Prostate gland (tissue), 2 donors: ENCODE measurements around the gene RALA. TPM values are rescaled to one million over a fixed set of nuclear protein-coding genes. Genes with fewer than 3 reads are reported as not detected.

Source experiments
- DNase-seq: peaks from one replicate; pipeline ENCODE4 v3.0.0-alpha.2; 2019; ENCODE audit warnings: low spot score
- H3K27ac ChIP-seq, 2 donors: fragments of 200-600 bp; sonication (generic); 2 replicates each; pipeline ENCODE4 v1.5.1; 2017 to 2019
- H3K27me3 ChIP-seq: fragments of 200-600 bp; sonication (generic); replicated peaks from 2 replicates; pipeline ENCODE4 v1.5.1; 2019; ENCODE audit not compliant: insufficient read depth
- H3K36me3 ChIP-seq, 2 donors: fragments of 200-600 bp; sonication (generic); 1 replicate in 1 of 2; 2 replicates in 1 of 2; pipeline versions ENCODE4 v1.5.1 to v1.8.1; 2017 to 2019
- H3K4me1 ChIP-seq: fragments of 200-600 bp; sonication (generic); replicated peaks from 2 replicates; pipeline ENCODE4 v1.5.1; 2019
- H3K4me3 ChIP-seq, 2 donors: fragments of 200-600 bp; sonication (generic); 2 replicates each; pipeline ENCODE4 v1.5.1; 2017 to 2019
- H3K9me3 ChIP-seq: fragments of 200-600 bp; sonication (generic); 2 replicates; pipeline ENCODE4 v1.5.1; 2017
- CTCF ChIP-seq, 4 experiments: fragments of 200-600 bp in 2 of 4; fragments of 450-650 bp in 2 of 4; sonication (generic) in 2 of 4; IDR thresholded peaks; 1 replicate in 3 of 4; 2 replicates in 1 of 4; pipeline ENCODE4 v1.5.1; 2016 to 2019; ENCODE audit warnings: antibody characterized with exemption in 4 of 4, mild to moderate bottlenecking in 2 of 4, moderate library complexity in 2 of 4
- POLR2A ChIP-seq: fragments of 450-650 bp; IDR thresholded peaks from one replicate; pipeline ENCODE4 v1.6.1; 2016; ENCODE audit warnings: antibody characterized with exemption, mild to moderate bottlenecking
- POLR2AphosphoS5 ChIP-seq: sonication (generic); formaldehyde crosslinking; IDR thresholded peaks from one replicate; pipeline ENCODE4 v1.6.1; 2017; ENCODE audit warnings: antibody characterized with exemption
- WGBS: methylation state at CpG from one replicate; pipeline ENCODE4 v1.1.5; 2018; 5-methylcytosine and 5-hydroxymethylcytosine counted together
- intact Hi-C: fragments of 100-400 bp; cut with DNase I; formaldehyde crosslinking; loops from one replicate; pipeline ENCODE4 v1.14.2; 2022
- total RNA-seq, 2 donors: library from RNA; depleted of rRNA; stranded (reverse); fragments of >200 nt; gene quantifications; one replicate each; pipeline ENCODE4 v1.1.0, GENCODE V29; 2016

Gene RALA
- total RNA-seq, 2 donors from 2014 or later, result 11.9 to 14.7 TPM

GRCh38 chr7:39697483-39697882 is 74.1 kb downstream of the RALA start:
- Histone ChIP-seq H3K9me3 (no peaks in the 10 kb centered on the region), H3K36me3 (no peaks in the 10 kb centered on the region), H3K27me3 (no peaks in the 10 kb centered on the region), H3K27ac (no peak overlapping the region), H3K4me3 (no peak overlapping the region), H3K4me1 (no peaks in the 10 kb centered on the region)
- intact Hi-C loops, result no loop called here
- no peak for DNase-seq
- WGBS, result 67% methylated on average over 1 of the region's 1 CpG
- TF ChIP-seq POLR2A (no peak), POLR2AphosphoS5 (no peak), CTCF (IDR thresholded peaks at IDR 0.05) (no peak)

GRCh38 chr7:39700165-39700564 is 76.8 kb downstream of the RALA start:
- TF ChIP-seq CTCF (IDR thresholded peaks at IDR 0.05) (no peak), POLR2A (no peak), POLR2AphosphoS5 (no peak)
- 81% methylated on average over 2 of the region's 2 CpGs for WGBS
- Histone ChIP-seq H3K4me1 (no peaks in the 10 kb centered on the region), H3K27me3 (no peaks in the 10 kb centered on the region), H3K36me3 (no peaks in the 10 kb centered on the region), H3K27ac (no peak overlapping the region), H3K4me3 (no peak overlapping the region), H3K9me3 (no peaks in the 10 kb centered on the region)
- DNase-seq, result no peak
- intact Hi-C loops, result no loop called here

GRCh38 chr7:39700932-39701331 is 77.6 kb downstream of the RALA start:
- intact Hi-C loops, result no loop called here
- no peak for DNase-seq
- Histone ChIP-seq H3K9me3 (no peaks in the 10 kb centered on the region), H3K4me3 (no peak overlapping the region), H3K4me1 (no peaks in the 10 kb centered on the region), H3K27me3 (no peaks in the 10 kb centered on the region), H3K36me3 (no peaks in the 10 kb centered on the region), H3K27ac (no peak overlapping the region)
- TF ChIP-seq POLR2A (no peak), POLR2AphosphoS5 (no peak), CTCF (IDR thresholded peaks at IDR 0.05) (no peak)
- 78% methylated on average over 8 of the region's 8 CpGs for WGBS

GRCh38 chr7:39702133-39702532 is 78.8 kb downstream of the RALA start:
- Histone ChIP-seq H3K4me3 (no peak overlapping the region), H3K27me3 (no peaks in the 10 kb centered on the region), H3K27ac (no peak overlapping the region), H3K36me3 (no peaks in the 10 kb centered on the region), H3K4me1 (no peaks in the 10 kb centered on the region), H3K9me3 (no peaks in the 10 kb centered on the region)
- DNase-seq, result no peak
- 79% methylated on average over 4 of the region's 4 CpGs for WGBS
- intact Hi-C loops, result no loop called here
- no peak for TF ChIP-seq POLR2AphosphoS5

GRCh38 chr7:39703144-39703543 is 79.8 kb downstream of the RALA start:
- Histone ChIP-seq H3K27ac (no peak overlapping the region), H3K9me3 (no peaks in the 10 kb centered on the region), H3K27me3 (no peaks in the 10 kb centered on the region), H3K36me3 (no peaks in the 10 kb centered on the region), H3K4me1 (no peaks in the 10 kb centered on the region), H3K4me3 (no peak overlapping the region)
- intact Hi-C loops, result no loop called here
- 69% methylated on average over 5 of the region's 5 CpGs for WGBS
- TF ChIP-seq CTCF (IDR thresholded peaks at IDR 0.05) (no peak), POLR2AphosphoS5 (no peak), POLR2A (no peak)
- no peak for DNase-seq
